HUDEP-2 (cell line): Measurements from ENCODE around the gene MTHFR.

Experiments
- DNase-seq, 76 experiments: peaks; one replicate each; lab custom pipeline; 2025; ENCODE audit not compliant: unreplicated experiment in 76 of 76; lab: John Stamatoyannopoulos, UW

The MTHFR gene

DNA sequence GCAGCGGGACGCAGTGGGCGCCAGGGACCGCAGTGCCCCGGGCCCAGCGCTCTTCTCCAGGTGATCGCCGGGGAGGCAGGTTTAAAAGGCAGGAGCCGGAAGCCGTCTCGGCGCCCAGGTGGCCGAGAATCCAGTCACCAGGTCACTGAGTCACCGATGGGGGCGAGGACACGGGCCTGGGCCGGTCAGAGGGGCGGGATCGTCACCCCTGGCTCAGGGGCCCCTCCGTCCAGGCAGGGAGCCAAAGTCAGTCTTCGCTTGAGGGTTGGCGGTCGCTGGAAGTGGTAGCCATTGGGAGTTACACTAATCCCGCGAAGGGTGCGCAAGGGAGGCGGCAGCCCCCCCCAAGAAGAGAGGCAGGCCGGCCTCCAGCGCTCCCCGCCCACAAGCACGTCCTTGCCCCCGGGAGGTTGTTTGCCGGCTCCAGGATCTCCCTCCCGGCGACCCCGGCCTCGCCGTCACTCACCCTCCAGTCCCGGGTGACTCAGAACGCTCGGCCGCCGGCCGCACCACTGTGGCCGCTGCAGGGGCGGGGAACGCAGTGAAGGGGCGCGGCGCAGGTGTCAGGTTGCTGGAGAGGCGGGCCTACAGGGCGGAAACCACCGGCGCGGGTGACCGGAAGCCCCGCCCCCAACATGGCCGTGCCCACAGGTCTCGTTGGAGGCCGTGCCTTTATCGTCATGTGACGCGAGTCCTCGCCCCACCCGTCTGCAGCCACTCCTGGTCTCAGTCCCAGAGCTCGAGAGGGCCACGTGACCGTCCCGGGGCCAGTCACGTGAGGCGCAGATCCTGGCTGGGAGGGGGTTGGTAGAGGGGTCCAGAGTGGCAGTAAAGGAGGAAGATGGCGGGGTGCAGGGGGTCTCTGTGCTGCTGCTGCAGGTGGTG is at the start of gene MTHFR, which contains the start of gene CLCN6:
Gene MTHFR (minus strand): TSS at position 543 of the 885 bp plus-strand sequence. CDS start 2,848 bp downstream, outside the sequence.
Gene CLCN6 (plus strand): TSS at position 770 of the 885 bp plus-strand sequence. CDS start 72 bp downstream, at position 842.
- DNase-seq: peak; percentile 78 to 99 (median 98)

DNA sequence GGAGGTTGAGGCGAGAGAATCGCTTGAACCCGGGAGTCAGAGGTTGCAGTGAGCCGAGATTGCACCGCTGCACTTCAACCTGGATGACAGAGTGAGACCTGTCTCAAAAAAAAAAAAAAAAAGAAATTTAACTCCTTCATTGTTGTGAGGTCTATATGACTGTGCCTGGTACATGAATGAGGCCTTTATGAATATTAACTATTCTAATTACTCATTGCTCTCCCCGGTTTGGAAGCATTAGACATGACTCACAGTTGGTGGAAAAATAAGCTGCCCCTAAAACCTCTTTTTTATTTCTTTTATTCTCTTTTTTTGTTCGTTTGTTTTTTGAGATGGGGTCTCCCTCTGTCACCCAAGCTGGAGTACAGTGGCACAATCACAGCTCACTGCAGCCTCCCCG is 49.7 kb upstream of the MTHFR start:
- DNase-seq: no peak

DNA sequence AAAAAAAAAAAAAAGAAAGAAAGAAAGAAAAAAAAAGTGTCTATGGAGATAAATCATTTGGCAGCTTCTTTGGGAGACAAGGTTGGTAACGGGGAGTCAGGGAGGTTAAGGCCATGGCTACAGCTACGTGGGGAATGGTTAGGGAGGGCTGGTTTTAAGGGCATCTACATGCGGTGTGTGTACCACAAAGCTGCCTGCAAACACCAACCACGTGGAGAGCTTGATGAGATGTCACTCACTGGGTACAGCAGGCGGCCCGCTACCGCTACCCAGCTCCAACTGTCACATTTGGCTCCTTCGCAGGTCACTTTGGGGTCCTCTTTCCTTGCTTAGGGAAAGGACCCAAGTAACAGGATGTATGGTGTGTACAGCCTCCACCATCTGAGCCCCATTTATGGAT is 48.8 kb upstream of the MTHFR start:
- DNase-seq: no peak

DNA sequence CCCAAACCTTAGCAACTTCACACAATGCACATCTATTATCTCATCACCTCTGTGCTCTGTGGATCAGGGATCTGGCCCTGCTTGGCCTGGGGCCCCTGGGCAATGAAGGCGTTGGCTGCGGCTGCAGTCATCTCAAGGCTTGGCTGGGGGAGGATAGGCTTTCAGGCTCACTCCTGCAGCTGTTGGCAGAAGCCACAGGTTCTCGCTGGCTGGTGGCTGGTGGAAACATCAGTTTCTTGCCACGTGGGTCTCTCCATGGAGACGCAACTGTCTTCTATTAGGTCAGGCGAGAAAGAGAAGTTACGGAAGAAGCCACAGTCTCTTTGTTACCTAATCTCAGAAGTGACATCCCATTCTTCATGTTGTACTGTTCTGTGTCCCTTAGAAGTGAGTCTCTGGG is 45.4 kb upstream of the MTHFR start:
- peak in 68 of 76 experiments; percentile 3 to 91 (median 58) for DNase-seq

DNA sequence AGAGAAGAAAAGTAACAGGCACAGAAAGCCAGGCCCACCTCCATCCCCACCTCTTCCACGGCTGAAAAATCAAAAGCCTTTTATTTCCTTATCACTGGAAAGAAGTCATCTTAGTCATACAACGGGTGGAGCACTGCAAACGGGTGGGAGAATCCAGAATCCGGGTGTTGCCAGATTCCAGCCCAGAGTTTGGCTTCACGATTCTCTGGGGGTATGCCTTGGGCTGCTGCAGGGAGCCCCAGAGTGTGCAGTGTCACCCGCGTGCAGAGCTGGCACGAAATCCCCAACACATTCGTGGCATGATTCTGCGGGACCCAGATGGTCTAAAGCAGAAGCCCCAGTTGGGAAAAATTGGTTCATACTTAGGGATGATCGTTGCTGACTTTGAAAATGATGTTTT is 44.4 kb upstream of the MTHFR start:
- DNase-seq: no peak

DNA sequence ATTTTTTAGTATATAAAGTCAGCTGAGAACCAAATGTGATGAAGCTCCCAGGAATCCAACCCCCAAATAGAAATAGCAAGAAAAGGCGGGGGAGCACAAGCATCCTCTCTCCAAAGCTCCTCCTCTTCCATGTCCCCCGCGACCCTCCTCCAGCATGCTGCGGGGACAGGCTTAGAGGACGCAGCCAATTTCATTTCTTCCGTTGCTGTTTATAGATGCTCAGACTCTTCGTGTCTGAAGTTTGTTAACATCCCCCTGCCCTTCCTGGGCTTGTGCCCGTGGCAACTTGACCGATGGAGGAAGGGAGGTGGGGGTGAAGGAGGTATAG is 42.6 kb upstream of the MTHFR start:
- DNase-seq: no peak

DNA sequence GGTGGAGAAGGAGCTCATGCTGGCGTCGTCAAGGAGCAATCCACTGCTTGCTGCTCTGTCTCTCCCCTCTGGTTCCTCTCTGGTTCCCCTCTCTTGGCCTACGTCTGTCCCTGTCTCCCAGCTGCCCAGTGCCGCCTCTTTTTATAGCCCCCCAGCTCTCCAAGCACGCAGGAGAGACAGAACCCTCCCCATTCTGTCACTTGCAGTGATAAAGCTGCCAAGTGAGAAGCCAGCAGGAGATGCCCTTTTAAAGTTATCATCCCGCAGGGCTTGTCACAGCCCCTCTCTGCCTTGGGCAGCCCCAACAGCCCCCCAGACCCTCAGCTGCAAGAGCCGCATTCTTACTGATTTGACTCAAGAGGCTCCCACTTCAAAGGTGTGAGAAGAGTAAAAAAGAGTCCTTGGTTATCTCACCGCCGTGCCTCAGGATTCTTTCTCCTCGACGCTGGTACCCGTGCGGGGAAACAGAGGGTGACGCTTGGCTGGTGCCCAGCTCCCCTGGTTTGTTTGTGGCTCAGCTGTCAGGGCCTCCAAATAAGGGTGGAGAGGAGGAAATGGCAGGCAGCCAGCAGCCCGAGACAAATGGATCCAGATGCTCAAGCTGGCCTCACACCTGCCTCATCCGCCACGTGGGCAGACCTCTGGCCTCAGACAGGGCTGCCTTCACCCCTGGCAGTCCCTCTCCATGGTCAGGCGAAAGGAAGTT is 42.1 kb upstream of the MTHFR start, which contains the start of gene NPPA:
Gene NPPA (minus strand): TSS at position 117 of the 706 bp plus-strand sequence. CDS start 99 bp downstream, at position 18.
- peak in 1 of 76 experiments; percentile 4 for DNase-seq

DNA sequence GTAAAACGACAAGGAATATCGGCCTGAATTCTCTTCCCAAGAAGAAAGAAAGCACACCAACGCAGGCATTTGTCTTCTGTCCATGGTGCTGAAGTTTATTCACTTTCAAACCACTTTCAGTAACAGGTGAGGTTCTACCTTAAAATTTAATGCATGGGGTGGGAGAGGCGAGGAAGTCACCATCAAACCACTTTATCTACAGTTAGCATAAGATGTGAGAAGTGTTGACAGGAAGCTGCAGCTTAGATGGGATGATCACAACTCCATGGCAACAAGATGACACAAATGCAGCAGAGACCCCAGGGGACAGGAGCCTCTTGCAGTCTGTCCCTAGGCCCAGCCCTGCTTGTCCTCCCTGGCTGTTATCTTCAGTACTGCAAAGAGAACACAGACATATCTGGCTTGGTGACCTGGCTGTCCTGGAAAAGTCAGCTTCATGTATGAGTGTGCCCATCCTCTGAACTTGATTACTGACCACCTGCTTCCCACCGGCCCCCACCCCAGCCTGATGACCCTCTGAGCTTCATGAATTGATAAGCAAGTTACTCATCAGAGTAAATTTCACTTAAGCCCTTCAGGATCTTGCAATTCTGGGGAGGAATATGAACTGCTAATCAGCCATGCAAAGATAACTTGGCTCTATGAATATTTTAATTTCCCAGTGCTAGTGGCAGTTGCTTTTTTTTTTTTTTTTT is 40.0 kb upstream of the MTHFR start:
- DNase-seq: peak in 7 of 76 experiments; percentile 4 to 23 (median 15)

DNA sequence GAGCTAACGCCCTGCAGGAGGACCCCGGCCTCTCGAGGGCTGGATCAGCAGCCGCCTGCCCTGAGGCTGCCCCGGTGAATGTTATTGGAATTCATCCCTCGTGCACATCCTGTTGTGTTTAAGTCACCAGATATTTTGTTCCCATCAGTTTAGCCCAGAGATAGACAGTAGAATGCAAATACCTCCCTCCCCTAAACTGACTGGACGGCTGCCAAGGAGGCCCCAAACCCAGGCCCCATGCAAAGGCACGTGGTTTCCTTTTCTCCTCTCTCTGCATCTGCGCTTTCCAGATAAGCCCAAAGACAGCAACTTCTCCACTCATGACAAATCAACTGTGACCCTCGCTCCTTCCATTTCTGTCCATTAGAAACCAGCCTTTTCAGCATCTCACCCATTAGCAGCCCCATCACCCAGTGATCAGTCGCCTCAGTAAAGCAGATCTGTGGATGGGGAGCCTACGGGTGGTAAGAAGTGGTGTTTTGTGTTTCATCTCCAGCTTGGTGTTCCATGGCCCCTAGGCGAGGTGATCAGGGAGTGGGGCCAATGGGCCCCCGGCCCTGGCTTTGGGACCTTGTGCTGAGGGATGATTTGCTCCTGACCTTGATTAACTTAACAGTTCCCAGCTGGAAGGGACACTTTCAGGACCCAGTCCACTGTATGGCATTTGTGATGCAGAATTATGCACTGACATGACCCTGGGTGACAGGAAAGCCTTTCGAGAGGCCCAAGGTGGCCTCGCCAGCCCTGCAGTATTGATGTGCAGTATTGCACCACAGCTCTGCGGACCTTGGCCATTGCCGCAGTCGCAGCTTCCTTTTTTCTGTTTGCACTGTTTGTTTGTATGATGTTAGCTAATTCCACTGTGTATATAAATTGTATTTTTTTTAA is 36.6 kb upstream of the MTHFR start:
- peak in 75 of 76 experiments; percentile 51 to 98 (median 93) for DNase-seq

DNA sequence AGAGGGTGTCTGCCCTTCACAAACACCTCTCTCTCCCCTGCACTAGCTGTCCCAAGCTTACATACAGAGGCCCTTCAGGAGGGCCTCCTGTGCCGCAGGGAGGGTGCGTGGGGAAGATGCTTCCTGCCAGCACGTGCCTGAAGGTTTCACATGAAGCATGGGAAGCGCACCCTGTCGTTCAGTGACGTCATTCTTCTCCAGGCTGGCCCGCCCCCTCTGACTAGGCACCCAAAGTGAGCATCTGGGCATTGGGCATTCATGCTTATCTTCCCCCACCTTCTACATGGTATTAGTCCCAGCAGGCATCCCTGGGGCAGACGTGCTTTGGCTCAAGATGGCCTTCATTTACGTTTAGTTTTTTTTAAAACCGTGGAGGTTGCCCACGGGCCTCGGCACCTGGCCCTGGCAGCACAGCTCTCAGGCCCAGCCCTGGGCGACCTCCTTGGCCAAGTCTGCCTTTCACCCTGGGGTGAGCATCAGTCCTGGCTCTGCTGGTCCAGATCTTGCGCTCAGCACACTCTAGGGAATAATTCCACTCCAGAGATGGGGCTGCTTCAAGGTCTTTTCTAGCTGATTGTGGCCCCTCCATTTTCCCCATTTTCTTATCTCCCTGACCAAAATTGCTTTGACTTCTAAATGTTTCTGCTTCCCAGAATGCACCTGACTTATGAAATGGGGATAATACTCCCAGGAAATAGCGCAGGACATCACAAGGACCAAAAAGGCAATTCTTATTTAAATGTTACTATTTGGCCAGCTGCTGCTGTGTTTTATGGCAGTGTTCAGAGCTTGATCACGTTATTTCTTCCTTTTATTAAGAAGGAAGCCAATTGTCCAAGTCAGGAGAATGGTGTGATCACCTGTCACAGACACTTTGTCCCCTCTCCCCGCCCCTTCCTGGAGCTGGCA is 35.7 kb upstream of the MTHFR start:
- peak in 65 of 76 experiments; percentile 3 to 78 (median 46) for DNase-seq

DNA sequence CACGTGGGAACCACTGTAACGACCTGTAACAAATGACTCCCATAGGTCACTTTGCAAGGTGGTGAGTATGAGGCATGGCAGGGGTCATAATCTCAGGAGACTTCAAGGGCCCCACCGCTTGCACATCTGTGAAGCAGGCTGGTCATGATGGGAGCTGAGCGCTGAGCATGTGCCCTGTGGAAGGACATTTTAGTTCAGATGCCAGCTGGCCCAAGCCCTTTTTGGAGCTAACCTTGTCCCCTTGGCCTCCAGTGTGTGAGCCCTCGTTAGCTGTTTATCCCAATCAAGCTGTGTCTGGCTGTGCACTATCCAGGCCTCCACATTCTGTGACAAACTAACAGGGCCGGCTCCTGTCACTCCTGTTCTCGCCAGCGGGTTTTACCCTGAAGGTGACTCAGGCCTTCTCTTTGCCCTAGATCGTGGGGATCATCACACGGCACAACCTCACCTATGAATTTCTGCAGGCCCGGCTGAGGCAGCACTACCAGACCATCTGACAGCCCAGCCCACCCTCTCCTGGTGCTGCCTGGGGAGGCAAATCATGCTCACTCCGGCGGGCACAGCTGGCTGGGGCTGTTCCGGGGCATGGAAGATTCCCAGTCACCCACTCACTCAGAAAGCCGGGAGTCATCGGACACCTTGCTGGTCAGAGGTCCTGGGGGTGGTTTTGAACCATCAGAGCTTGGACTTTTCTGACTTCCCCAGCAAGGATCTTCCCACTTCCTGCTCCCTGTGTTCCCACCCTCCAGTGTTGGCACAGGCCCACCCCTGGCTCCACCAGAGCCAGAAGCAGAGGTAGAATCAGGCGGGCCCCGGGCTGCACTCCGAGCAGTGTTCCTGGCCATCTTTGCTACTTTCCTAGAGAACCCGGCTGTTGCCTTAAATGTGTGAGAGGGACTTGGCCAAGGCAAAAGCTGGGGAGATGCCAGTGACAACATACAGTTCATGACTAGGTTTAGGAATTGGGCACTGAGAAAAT is 34.3 kb upstream of the MTHFR start:
- DNase-seq: no peak

DNA sequence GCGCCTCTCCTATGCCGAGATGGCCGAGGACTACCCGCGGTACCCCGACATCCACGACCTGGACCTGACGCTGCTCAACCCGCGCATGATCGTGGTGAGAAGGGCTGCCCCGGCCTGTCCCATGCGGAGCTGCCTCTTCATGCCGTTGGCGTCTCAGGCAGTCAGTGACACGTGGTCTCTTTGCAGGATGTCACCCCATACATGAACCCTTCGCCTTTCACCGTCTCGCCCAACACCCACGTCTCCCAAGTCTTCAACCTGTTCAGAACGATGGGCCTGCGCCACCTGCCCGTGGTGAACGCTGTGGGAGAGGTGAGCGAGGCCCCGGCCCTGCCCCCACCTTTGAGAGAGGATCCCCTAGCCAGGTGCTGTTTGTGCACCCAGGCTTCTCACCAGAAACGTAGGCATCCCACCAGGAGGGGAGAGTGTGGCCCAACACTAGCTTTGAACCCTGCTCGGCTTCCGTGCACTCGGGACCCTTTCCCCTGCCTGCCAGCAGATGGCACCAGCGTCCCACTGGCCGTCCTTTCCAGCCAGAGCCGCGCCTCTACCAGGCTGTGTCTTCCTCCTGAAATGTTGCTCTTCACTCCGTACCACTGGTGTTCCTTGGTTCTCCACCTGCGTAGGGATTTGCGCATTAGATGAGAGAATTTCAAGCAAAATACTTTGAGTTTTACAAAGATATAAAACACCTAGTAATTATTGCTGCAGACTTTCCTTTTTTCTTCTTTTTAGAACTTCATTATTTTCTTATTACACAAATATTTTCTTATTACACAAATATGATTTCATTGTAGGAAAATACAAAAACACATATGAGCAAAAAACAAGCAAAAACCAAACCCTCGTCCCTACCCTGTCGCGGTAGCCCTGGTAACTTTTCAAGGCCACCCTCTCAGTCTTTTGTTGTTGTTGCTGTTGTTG is 32.8 kb upstream of the MTHFR start:
- DNase-seq: peak in 61 of 76 experiments; percentile 10 to 77 (median 54)

DNA sequence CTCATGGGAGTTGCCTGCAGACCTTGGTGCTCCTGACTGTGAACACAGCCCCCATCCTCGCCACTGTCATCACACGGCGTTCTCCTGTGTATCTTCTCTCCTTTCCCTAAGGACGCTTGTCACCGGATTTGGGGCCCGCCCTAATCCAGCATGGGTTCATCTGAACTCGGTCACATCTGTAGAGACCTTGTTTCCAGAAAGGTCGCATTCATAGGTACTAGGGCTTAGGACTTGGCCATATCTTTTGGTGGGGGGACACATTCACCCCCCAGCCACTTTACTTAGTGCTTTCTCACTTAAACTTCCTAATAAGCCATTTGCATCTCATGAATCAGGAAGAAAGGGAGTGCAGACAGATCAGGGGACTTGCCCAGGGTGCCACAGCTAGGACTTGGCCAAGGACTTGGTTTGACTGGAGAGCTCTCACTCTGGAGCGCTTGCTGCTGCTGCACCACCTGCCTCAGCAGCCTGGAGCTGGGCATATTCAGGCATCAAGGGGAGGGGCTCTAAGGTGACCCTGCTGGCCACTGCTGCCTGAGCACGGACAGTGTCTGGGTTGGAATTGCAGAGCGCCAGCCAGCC is 32.1 kb upstream of the MTHFR start:
- no peak for DNase-seq

DNA sequence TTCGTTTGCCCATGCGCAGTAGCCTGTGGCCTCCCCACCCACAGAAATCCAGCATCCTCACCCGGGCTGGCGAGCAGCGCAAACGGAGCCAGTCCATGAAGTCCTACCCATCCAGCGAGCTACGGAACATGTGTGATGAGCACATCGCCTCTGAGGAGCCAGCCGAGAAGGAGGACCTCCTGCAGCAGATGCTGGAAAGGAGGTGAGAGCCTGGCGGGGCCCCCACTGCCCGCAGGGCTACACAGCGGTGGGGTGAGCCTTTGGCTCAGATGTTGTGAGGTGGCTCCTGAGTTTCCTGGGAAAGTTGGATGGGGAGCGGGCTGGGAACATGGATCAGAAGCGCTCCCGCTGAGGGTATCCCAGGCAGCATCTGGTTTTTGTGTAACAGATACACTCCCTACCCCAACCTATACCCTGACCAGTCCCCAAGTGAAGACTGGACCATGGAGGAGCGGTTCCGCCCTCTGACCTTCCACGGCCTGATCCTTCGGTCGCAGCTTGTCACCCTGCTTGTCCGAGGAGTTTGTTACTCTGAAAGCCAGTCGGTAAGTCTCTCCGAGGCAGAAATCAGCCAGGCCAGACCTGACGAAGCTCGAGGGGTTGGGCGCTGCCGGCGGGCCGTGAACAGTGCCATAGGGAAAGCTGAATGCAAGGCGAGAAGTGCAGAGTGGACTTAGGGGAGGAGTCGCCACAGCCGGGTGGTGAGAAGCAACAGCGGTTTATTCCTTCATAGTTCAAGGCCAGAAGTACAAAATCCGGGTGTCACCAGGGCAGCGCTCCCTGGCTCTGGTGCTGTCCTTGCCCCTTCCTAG is 31.4 kb upstream of the MTHFR start:
- no peak for DNase-seq

DNA sequence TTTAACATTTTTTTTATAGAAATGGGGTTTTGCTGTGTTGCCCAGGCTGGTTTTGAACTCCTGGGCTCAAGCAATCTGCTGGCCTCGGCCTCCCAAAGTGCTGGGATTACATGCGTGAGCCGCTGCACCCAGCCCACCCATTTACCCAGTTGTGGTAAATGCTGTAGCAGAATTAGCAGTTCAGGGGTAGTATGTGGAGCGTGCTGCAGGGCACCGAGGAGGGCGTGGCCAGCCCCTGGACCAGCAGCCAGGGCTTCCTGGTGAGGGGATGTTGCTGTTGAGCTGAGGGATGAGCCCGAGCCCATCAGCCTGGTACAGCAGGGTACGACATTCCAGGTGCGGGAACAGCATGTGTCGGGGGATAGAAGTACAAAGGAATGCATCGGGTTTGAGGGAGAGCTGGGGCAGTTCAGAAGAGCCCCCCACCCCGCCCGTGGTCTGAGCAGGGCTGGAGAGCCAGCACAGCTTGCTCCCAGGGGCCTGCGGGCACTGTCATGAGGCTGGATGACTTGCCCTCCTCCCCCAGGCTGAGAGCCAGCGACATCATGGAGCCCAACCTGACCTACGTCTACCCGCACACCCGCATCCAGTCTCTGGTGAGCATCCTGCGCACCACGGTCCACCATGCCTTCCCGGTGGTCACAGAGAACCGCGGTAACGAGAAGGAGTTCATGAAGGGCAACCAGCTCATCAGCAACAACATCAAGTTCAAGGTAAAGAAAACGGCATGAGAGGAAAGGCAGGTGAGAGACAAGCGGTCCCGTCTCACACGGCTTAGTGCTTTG is 29.9 kb upstream of the MTHFR start:
- no peak for DNase-seq
